GM20431 (cell line): ENCODE results near the gene DCAF15.

ENCODE experiments used
- in situ Hi-C: fragments of 300-500 bp; cut with MseI, MboI; formaldehyde crosslinking; loops from one replicate; pipeline ENCODE4 v1.15.0; 2020; ENCODE audit warnings: low sequenced_read_pairs; ENCODE audit not compliant: unreplicated experiment

DCAF15 gene

DNA sequence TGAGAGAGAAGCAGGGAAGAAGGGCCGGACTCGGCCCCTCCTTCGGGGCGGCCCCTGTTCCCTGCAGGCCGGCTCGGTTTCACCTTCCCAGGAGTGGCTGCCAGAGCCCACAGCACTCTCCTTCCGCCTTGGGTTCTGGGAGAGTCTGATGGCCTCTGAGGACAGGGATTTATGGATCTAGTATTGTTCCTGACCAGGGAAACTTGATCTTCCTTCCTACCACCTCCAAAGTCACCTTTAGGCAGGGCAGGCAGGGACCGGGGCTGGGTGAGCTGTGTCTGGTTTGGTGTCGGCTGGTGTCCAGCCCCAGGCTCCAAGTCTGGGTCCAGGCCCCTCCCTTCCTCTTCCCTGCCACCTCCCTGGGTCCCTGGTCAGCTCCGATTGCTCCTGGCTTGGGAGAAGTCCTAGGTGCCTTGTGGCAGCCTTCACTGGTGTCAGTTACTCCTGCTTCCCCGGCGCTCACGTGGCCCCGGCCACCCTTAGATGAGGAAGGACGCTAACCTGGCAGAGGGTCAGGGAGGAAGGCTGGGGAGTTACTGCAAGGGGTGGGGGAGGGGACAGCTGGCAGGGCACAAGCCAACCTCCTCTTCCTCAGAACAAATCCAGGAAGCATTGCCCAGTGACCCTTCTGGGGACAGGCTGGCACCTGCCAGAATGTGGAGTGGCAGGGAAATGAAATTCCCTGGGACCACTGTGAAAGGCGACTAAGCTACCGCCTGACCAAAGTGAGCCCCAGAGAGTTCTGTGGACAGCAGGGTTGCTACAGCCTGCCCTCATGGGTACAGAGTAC lies 35.0 kb downstream of the DCAF15 start:
- in situ Hi-C loops, result no loop called here

DNA sequence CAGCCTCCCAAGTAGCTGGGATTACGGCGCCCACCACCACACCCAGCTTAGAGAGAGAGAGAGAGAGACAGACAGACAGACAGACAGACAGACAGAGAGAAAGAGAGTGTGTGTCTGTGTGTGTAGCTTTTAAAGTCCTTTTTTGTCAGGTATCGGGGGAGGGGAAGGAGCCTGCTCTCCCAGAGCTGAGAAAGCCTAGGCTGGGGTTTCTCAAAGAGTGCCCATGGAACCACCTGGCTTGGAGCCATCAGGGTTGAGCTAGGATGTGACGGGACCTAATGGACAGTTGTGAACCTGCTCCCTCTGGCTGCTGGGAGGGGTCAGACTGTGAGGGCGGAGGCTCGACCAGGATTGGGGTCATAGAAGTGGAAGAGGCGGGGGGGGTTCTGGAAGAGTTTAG lies 37.2 kb downstream of the DCAF15 start:
- in situ Hi-C loops, result no loop called here

GRCh38 chr19:13990085-13990484 lies 37.8 kb downstream of the DCAF15 start:
- in situ Hi-C loops, result no loop called here

- in situ Hi-C loops, result no loop called here
Observed at GRCh38 chr19:13992025-13992424, 39.7 kb downstream of the DCAF15 start.

GRCh38 chr19:13993590-13994300 lies 41.4 kb downstream of the DCAF15 start:
- in situ Hi-C loops, result no loop called here

DNA sequence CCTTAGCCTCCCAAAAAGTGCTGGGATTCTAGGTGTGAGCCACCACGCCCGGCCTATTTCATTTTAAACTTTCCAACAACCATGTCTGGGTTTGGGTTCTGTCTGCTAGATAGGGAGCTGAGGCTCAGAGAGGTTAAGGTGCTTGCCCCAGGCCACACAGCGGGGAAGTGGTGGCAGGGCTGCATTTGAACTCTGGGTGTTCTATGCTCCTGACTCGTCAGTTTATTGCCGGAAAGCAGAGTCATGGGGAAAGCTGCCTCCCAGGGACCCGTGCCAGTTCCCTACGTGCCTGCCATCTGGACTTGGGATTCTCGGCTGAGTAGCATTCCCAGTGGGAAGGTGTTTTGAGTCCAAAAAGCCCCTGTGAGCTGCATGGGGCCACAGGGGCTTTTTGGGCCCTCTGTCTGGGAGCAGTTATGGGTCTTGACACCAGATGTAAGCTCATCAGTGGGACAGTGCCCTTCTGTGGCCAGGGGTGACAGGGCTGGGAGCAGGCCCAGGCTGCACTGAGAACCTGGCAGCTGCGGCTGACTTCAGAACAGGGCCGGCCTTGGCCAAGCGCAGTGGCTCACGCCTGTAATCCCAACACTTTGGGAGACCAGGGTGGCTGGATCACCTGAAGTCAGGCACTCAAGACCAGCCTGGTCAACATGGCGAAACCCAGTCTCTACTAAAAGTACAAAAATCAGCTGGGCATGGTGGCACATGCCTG lies 42.9 kb downstream of the DCAF15 start:
- in situ Hi-C loops, result no loop called here

DNA sequence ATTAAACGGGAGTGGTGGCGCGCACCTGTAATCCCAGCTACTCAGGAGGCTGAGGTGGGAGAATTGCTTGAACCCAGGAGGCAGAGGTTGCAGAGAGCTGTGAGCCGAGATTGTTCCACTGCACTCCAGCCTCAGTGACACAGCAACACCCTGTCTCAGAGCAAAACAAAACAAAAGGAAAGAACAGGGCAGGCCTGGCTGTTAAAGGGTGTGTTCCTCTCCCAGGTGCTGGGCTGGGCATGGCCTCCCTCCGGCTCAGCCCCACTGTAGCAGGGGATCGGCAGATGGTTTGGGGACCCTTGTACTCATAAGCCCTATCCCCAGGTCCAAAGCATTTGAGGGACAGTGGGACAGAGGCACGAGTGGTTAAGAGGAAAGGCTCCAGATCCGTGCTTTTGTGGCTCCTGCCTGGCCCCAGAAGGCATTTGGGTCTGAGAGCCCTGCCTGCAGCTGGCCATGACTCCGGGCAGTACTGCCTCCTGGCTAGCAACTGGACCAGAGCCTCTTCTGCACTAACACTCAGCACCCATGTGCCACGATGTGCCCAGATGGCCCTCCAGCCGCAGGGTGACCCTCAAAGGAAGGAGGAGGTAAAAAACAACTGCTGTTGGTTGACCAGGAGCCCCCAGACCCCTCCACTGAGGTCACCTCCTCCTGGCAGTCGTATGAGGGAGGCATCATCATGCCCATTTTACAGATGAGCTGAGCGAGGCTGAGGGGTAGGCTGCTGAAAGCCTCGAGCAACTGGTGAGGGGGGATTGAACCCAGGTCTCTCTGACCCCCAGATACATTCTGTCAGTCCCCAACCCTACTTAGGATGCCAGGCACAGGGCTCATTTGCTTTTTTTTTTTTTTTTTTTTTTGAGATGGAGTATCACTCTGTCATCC lies 43.8 kb downstream of the DCAF15 start:
- in situ Hi-C loops, result no loop called here

GRCh38 chr19:13996928-13997630 lies 44.8 kb downstream of the DCAF15 start:
- in situ Hi-C loops, result no loop called here

GRCh38 chr19:13997631-13997962 lies 45.3 kb downstream of the DCAF15 start:
- in situ Hi-C loops, result no loop called here

DNA sequence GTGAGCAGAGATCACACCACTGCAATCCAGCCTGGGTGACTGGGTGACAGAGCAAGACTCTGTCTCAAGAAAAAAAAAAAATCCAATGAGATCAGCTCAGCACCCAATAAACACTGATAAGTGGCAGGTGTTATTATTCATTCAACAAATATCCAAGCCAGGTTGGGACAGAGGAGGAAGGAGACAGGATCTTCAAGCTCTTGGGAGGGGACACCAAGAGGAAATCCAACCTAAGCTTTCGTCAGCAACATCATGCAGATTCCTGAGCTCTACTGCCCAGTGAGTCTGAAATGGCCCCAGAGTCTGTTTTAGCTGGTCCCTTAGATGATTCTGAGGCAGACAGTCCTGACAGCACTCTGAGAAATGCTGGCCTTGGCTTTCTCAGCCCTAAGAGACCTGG lies 46.1 kb downstream of the DCAF15 start:
- in situ Hi-C loops, result no loop called here

DNA sequence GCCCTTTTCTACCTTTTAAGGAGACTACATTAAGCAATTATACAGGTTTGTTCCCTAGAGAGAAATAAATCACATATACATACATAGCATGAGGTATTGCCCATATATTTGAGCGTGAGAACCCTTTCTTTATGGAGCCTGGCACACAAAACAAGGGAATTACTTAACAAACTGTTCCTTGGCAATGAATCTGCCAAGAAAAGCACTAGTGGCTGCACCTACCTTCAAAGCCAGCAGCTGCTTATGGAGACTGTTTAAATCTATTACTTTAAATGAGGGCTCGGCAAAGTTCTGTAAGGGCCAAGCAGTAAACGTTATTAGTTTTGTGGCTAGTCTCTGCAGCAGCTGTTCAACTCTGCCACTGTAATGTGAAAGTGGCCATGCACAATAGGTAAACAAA lies 46.8 kb downstream of the DCAF15 start:
- in situ Hi-C loops, result no loop called here

- in situ Hi-C loops, result no loop called here
Observed at GRCh38 chr19:14000691-14001375, 48.5 kb downstream of the DCAF15 start.

GRCh38 chr19:14002571-14003250 lies 50.4 kb downstream of the DCAF15 start:
- in situ Hi-C loops, result no loop called here

DNA sequence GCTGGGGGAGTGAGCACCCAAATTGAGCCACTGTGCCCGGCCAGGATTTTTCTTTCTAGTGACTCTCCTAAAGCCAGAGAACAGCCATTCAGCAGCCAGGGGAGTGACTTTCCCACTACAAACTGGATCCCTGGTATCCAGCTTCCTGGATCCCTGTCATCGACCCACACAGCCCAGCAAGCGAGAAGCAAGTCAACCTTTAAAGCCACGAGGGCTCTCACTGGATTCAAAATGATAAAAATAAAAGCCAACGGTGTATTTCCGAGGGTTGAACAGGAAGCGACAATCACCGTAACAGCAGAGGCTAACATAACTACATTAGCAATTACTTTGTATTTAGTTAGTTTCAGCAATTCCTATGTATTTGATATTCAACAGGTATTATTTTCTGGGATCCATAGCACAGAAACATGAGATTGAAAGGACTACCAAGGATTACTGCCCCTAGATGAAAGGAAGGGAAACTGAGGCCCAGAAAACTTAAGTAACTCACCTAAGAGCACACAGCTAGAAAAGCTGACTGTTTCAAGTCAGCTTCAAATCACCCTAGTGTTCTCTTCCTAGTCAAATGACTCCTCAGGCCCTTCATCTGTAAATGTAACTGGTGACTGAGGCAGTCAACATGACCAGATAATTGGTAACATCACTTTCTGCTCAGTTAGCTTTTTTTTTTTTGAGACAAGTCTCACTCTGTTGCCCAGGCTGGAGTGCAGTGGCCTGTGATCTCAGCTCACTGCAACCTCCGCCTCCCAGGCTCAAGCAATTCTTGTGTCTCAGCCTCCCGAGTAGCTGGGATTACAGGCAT lies 51.1 kb downstream of the DCAF15 start:
- in situ Hi-C loops, result no loop called here

- in situ Hi-C loops, result no loop called here
Observed at GRCh38 chr19:14004619-14005348, 52.5 kb downstream of the DCAF15 start.

DNA sequence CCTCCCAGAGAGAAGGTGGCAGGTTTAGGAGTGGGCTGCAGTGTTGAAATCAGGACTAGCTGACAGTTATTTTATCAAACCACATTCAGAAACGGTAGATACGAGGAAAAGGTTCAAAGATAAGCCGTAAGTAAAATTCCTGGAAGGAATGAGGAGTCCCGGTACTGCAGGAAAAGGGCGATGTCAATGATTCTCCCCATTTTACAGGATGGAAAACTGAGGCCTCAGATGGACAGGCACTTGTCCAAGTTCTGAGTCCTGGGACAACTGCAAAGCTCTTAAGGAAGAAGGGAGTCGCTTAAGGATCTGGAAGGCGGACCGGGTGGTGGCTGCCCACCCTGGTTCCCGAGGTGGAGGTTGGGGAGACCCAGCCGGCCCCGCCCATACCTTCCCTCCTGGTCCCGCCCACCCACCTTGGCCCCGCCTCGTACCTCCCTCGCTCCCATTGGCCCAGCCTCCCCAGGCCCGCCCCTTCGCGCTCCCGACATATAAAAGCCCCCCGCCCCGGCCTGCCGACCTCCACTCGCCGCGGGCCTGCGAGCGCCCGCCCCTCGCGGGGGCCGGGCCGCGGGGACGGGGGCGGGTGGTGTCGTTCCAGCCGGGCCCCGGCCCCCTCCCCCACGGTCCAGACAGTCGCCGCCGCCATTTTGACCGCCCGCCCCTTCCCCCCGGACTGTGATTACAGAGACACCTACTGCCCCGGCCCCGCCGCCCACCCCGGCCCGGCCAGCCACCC lies 53.2 kb downstream of the DCAF15 start:
- in situ Hi-C loops, result no loop called here
